IMR-90 (cell line): Measurements from ENCODE around the gene MUC6. TPM values are rescaled to one million over a fixed set of nuclear protein-coding genes. Genes with fewer than 3 reads are reported as not detected.

ENCODE experiments used
- ATAC-seq: fragments of 200-7000 bp; cut with Tn5 transposase; 2 replicates; pipeline ENCODE4 v1.9.1; 2020; ENCODE audit warnings: low read depth, mild to moderate bottlenecking, moderate library complexity
- BruUV-seq: library from RNA; stranded (reverse); fragments of 400-500 nt; replicated peaks from 2 replicates; lab custom pipeline; 2021; lab: Mats Ljungman, UMichigan
- CTCF ChIA-PET: fragments of 300-600 bp; formaldehyde crosslinking; extraction: SDS; loops from one replicate; lab custom pipeline; 2021; ENCODE audit warnings: antibody characterized with exemption; lab: Yijun Ruan, JAX
- POLR2A ChIA-PET: fragments of 300-600 bp; sonication (Branson Sonifier 250); formaldehyde crosslinking; loops from one replicate; lab custom pipeline; 2022; ENCODE audit warnings: antibody characterized with exemption; ENCODE audit not compliant: unreplicated experiment; lab: Charles Lee
- DNase-seq: peaks from one replicate; pipeline ENCODE4 v3.0.0; 2013
- H2AFZ ChIP-seq: replicated peaks from 2 replicates; pipeline ENCODE3; 2013; ENCODE audit warnings: low read length, mild to moderate bottlenecking; ENCODE audit not compliant: poor library complexity
- H2AK5ac ChIP-seq: 2 replicates; pipeline ENCODE4 v1.6.1; 2013; ENCODE audit warnings: low read depth, low read length, inconsistent platforms
- H2AK9ac ChIP-seq: replicated peaks from 2 replicates; pipeline ENCODE3; 2013; ENCODE audit warnings: mild to moderate bottlenecking, low read depth, low read length, moderate library complexity; ENCODE audit not compliant: poor library complexity
- H2BK120ac ChIP-seq: 2 replicates; pipeline ENCODE4 v1.6.1; 2013; ENCODE audit warnings: low read depth, low read length, inconsistent platforms
- H2BK15ac ChIP-seq: 3 replicates; pipeline ENCODE4 v1.6.1; 2013; ENCODE audit warnings: low read depth, low read length, inconsistent platforms
- H2BK20ac ChIP-seq: 2 replicates; pipeline ENCODE4 v1.6.1; 2013; ENCODE audit warnings: low read depth, mild to moderate bottlenecking, inconsistent platforms, low read length, moderate library complexity
- H2BK5ac ChIP-seq: 2 replicates; pipeline ENCODE4 v1.6.1; 2013; ENCODE audit warnings: mild to moderate bottlenecking, low read depth, low read length, inconsistent platforms; ENCODE audit not compliant: poor library complexity, severe bottlenecking
- H3K14ac ChIP-seq: replicated peaks from 2 replicates; pipeline ENCODE4 v1.6.1; 2013; ENCODE audit warnings: low read depth, low read length, inconsistent platforms
- H3K18ac ChIP-seq: 2 replicates; pipeline ENCODE4 v1.6.1; 2013; ENCODE audit warnings: low read depth, low read length, control low read depth
- H3K23ac ChIP-seq: 2 replicates; pipeline ENCODE4 v1.6.1; 2013; ENCODE audit warnings: low read depth, low read length, inconsistent platforms
- H3K27ac ChIP-seq: 2 replicates; pipeline ENCODE4 v1.5.1; 2013; ENCODE audit warnings: mild to moderate bottlenecking, control low read depth, low read length; ENCODE audit not compliant: insufficient read depth
- H3K27me3 ChIP-seq: 2 replicates; pipeline ENCODE4 v1.6.1; 2013; ENCODE audit warnings: low read length; ENCODE audit not compliant: control insufficient read depth, insufficient read depth
- H3K36me3 ChIP-seq: 2 replicates; pipeline ENCODE4 v1.6.1; 2013; ENCODE audit warnings: low read length, mixed read lengths; ENCODE audit not compliant: control insufficient read depth, insufficient read depth
- H3K4ac ChIP-seq: 2 replicates; pipeline ENCODE4 v1.6.1; 2013; ENCODE audit warnings: low read depth, low read length, inconsistent platforms
- H3K4me1 ChIP-seq: 2 replicates; pipeline ENCODE4 v1.6.1; 2013; ENCODE audit warnings: low read length, mixed read lengths; ENCODE audit not compliant: control insufficient read depth, insufficient read depth
- H3K4me2 ChIP-seq: 2 replicates; pipeline ENCODE4 v1.6.1; 2013; ENCODE audit warnings: low read depth, mild to moderate bottlenecking, control low read depth, low read length, moderate library complexity
- H3K4me3 ChIP-seq: 2 replicates; pipeline ENCODE4 v1.5.1; 2013; ENCODE audit warnings: low read depth, mild to moderate bottlenecking, control low read depth, low read length, moderate library complexity; ENCODE audit not compliant: insufficient read depth
- H3K56ac ChIP-seq: 2 replicates; pipeline ENCODE4 v1.6.1; 2013; ENCODE audit warnings: low read length, inconsistent platforms; ENCODE audit not compliant: insufficient read depth; ENCODE audit errors: extremely low read depth
- H3K79me1 ChIP-seq, 2 experiments: 2 replicates each; pipeline ENCODE4 v1.6.1; 2013; ENCODE audit warnings: low read length in 2 of 2, inconsistent platforms in 1 of 2, low read depth in 1 of 2
- H3K9ac ChIP-seq: 2 replicates; pipeline ENCODE4 v1.6.1; 2013; ENCODE audit warnings: low read depth, low read length, control low read depth
- H3K9me1 ChIP-seq: 2 replicates; pipeline ENCODE4 v1.6.1; 2013; ENCODE audit warnings: low read length, inconsistent platforms; ENCODE audit not compliant: insufficient read depth
- H3K9me3 ChIP-seq: 2 replicates; pipeline ENCODE4 v1.6.1; 2013; ENCODE audit warnings: low read length; ENCODE audit not compliant: control insufficient read depth, insufficient read depth
- H4K20me1 ChIP-seq: 2 replicates; pipeline ENCODE4 v1.6.1; 2013; ENCODE audit warnings: low read length, inconsistent platforms; ENCODE audit not compliant: insufficient read depth
- H4K5ac ChIP-seq: 2 replicates; pipeline ENCODE4 v1.6.1; 2013; ENCODE audit warnings: mild to moderate bottlenecking, low read depth, low read length, control low read depth
- H4K8ac ChIP-seq, 2 experiments: 2 replicates each; pipeline ENCODE4 v1.6.1; 2013; ENCODE audit warnings: low read depth in 2 of 2, low read length in 2 of 2, control low read depth in 1 of 2, inconsistent platforms in 1 of 2
- H4K91ac ChIP-seq: 2 replicates; pipeline ENCODE4 v1.6.1; 2013; ENCODE audit warnings: low read depth, low read length, inconsistent platforms; ENCODE audit not compliant: insufficient read depth
- BHLHE40 ChIP-seq: fragments of 150-350 bp; IDR thresholded peaks from 2 replicates; pipeline ENCODE4 v1.6.1; 2016; ENCODE audit warnings: mild to moderate bottlenecking, low read depth, low read length
- CEBPB ChIP-seq: IDR thresholded peaks from 2 replicates; pipeline ENCODE4 v1.6.1; 2012; ENCODE audit warnings: low read depth, low read length, improper control_type of control experiment
- CHD1 ChIP-seq: IDR thresholded peaks from 2 replicates; pipeline ENCODE4 v1.6.1; 2012; ENCODE audit warnings: low read depth, low read length, improper control_type of control experiment
- FOS ChIP-seq: fragments of 150-350 bp; IDR thresholded peaks from 2 replicates; pipeline ENCODE4 v1.6.1; 2016; ENCODE audit warnings: low read depth, low read length
- MAFK ChIP-seq: IDR thresholded peaks from 2 replicates; pipeline ENCODE4 v1.6.1; 2012; ENCODE audit warnings: low read depth, low read length, improper control_type of control experiment
- MAZ ChIP-seq: IDR thresholded peaks from 2 replicates; pipeline ENCODE4 v1.6.1; 2012; ENCODE audit warnings: low read depth, mild to moderate bottlenecking, low read length, improper control_type of control experiment, moderate library complexity, borderline replicate concordance
- MXI1 ChIP-seq: IDR thresholded peaks from 2 replicates; pipeline ENCODE4 v1.6.1; 2012; ENCODE audit warnings: low read depth, mild to moderate bottlenecking, low read length, moderate library complexity, borderline replicate concordance
- NFE2L2 ChIP-seq: fragments of 150-350 bp; IDR thresholded peaks from 2 replicates; pipeline ENCODE4 v1.6.1; 2016; ENCODE audit warnings: low read depth, mild to moderate bottlenecking, low read length
- POLR2A ChIP-seq: IDR thresholded peaks from 2 replicates; pipeline ENCODE4 v1.6.1; 2012; ENCODE audit warnings: mild to moderate bottlenecking, low read depth, low read length
- RAD21 ChIP-seq: IDR thresholded peaks from 2 replicates; pipeline ENCODE4 v1.6.1; 2012; ENCODE audit warnings: low read length, improper control_type of control experiment
- RCOR1 ChIP-seq: IDR thresholded peaks from 2 replicates; pipeline ENCODE4 v1.6.1; 2012; ENCODE audit warnings: mild to moderate bottlenecking, low read length, improper control_type of control experiment; ENCODE audit not compliant: insufficient replicate concordance
- RFX5 ChIP-seq: IDR thresholded peaks from 2 replicates; pipeline ENCODE4 v1.8.0; 2012; ENCODE audit warnings: low read depth, mild to moderate bottlenecking, low read length, moderate library complexity
- WGBS, 2 experiments: methylation state at CpG; one replicate each; pipeline versions ENCODE4 v1.1.5 to v1.1.7; 2013; ENCODE audit warnings: missing lambda C conversion rate in 2 of 2; ENCODE audit not compliant: insufficient read length in 1 of 2; ENCODE audit errors: extremely low coverage in 2 of 2; 5-methylcytosine and 5-hydroxymethylcytosine counted together
- dilution Hi-C: fragments of 300-500 bp; cut with HindIII; formaldehyde crosslinking; loops from one replicate; pipeline ENCODE4 v1.14.3; 2018; ENCODE audit warnings: low sequenced_read_pairs; ENCODE audit not compliant: unreplicated experiment
- in situ Hi-C: fragments of 300-500 bp; cut with MboI; formaldehyde crosslinking; loops from 3 replicates; pipeline ENCODE4 v1.14.3; 2019; ENCODE audit warnings: low sequenced_read_pairs, inconsistent platforms, mixed read lengths
- intact Hi-C: fragments of 100-400 bp; cut with micrococcal nuclease; formaldehyde crosslinking; loops from 2 replicates; pipeline ENCODE4 v1.10.0; 2022
- polyA plus RNA-seq, 3 experiments: library from polyadenylated mRNA; depleted of rRNA; stranded (reverse); fragments of >200 nt; gene quantifications; 2 replicates each; pipeline ENCODE4 v1.2.3, GENCODE V29; 2012; ENCODE audit warnings: low replicate concordance in 1 of 3
- total RNA-seq: library from RNA; depleted of rRNA; stranded (reverse); fragments of >200 nt; gene quantifications from 2 replicates; pipeline ENCODE4 v1.2.3, GENCODE V29; 2012
- TF ChIP-seq, protein P1 (sequence below): fragments of 150-350 bp; IDR thresholded peaks from 2 replicates; pipeline ENCODE4 v1.6.1; 2016; ENCODE audit warnings: low read depth, mild to moderate bottlenecking, low read length, moderate library complexity, borderline replicate concordance

Gene MUC6
- total and polyA plus RNA-seq, 2 of the 4 experiments (the other 2 are of a cell fraction) = not detected

DNA sequence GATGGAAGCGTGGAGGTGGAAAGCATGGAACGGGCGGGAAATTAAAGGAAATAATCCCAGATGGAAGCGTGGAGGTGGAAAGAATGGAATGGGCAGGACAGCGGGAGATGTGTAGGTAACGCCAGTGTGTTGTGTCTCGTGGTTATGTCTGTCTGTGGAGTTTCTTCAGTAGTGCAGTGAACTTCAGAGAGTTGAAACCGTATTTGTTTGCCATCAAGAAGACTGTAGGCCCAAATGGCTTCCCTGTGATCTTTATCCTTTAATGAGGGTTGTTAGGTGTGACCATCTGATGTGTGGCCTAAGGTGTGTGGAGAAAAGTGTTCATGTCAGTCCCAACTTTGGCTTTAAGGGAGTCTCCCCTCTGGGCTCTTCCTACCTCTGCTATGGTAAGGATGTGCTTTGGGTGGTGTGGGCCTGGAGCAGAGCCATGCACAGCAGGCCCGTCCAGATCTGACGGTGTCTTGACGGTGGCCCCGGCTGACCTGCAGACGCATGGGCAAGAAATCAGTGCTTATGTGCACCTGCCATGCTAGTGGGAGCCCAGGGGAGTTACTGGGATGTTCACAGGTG lies 71.2 kb downstream of the MUC6 start (continued):
- TF ChIP-seq RAD21 = no peak
- TF ChIP-seq MAFK = no peak
- TF ChIP-seq, protein P1, sequence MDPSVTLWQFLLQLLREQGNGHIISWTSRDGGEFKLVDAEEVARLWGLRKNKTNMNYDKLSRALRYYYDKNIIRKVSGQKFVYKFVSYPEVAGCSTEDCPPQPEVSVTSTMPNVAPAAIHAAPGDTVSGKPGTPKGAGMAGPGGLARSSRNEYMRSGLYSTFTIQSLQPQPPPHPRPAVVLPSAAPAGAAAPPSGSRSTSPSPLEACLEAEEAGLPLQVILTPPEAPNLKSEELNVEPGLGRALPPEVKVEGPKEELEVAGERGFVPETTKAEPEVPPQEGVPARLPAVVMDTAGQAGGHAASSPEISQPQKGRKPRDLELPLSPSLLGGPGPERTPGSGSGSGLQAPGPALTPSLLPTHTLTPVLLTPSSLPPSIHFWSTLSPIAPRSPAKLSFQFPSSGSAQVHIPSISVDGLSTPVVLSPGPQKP = no peak
- no peak for TF ChIP-seq POLR2A
- no peak for TF ChIP-seq MXI1
- TF ChIP-seq CEBPB = no peak

DNA sequence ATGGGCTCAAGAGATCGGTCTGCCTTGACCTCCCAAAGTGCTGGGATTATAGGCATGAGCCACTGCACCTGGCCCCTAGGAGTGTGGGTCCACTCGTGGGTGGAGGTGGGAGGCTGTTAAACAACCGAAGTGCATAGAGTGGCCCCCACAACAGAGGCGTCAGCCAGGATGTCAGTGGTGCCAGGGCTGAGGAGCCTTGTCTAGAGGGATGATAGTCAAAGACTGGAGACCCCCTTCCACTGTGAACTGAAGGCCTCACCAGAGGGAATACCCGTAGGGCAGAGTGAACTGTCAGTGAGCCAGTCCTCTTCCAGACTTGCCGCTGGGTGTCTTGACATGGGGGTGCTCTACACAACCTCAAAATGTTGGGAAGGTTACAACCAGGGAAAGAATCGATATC lies 72.7 kb downstream of the MUC6 start:
- POLR2A ChIA-PET = no interaction called here
- TF ChIP-seq RCOR1 = no peak
- TF ChIP-seq MAFK = no peak
- no peak for TF ChIP-seq NFE2L2
- no peak for TF ChIP-seq RAD21
- no peak for TF ChIP-seq MAZ
- TF ChIP-seq, protein P1 = no peak
- no peak for TF ChIP-seq RFX5
- TF ChIP-seq CHD1 = no peak
- TF ChIP-seq MXI1 = no peak
- no peak for TF ChIP-seq POLR2A
- no peak for TF ChIP-seq CEBPB
- TF ChIP-seq BHLHE40 = no peak
- no peak for TF ChIP-seq FOS

More for the DNA sequence above, 72.7 kb downstream of the MUC6 start:
- H4K8ac ChIP-seq = no peak overlapping the region
- no peaks in the 10 kb centered on the region for H3K27me3 ChIP-seq
- in situ Hi-C loops = no loop called here
- CTCF ChIA-PET = no interaction called here
- H3K4me3 ChIP-seq = no peak overlapping the region
- H4K20me1 ChIP-seq = peaks cover 30% of the 10 kb centered on the region
- no TSS peak for BruUV-seq
- intact Hi-C loops = no loop called here
- no peak for ATAC-seq
- H3K9me3 ChIP-seq = no peaks in the 10 kb centered on the region
- H3K14ac ChIP-seq = no peak overlapping the region
- no peak for DNase-seq
- H2AK5ac ChIP-seq = no peak overlapping the region
- dilution Hi-C loops = no loop called here
- peaks cover 6% of the 10 kb centered on the region; the same call in 1 of the 2 replicates for H3K9me1 ChIP-seq
- H4K5ac ChIP-seq = no peak overlapping the region
- H2BK15ac ChIP-seq = no peak overlapping the region
- no peak overlapping the region for H3K27ac ChIP-seq
- H3K23ac ChIP-seq = no peak overlapping the region
- H2AFZ ChIP-seq = no peak overlapping the region
- no peak overlapping the region for H2BK120ac ChIP-seq
- no peak overlapping the region for H3K9ac ChIP-seq
- no peak overlapping the region for H3K56ac ChIP-seq
- H2BK5ac ChIP-seq = no peak overlapping the region
- no peak overlapping the region for H2BK20ac ChIP-seq
- no peak overlapping the region for H3K4ac ChIP-seq
- peaks cover 31% of the 10 kb centered on the region for H3K36me3 ChIP-seq
- no peak overlapping the region for H3K4me2 ChIP-seq
- no peak overlapping the region for H4K91ac ChIP-seq
- H3K79me1 ChIP-seq = peaks cover 18 to 59% of the 10 kb centered on the region in 2 experiments
- H3K18ac ChIP-seq = no peak overlapping the region
- WGBS, 2 experiments = no CpG with 5 or more reads among the region's 7 CpGs
- H3K4me1 ChIP-seq = peaks cover 5% of the 10 kb centered on the region
- no peak overlapping the region for H2AK9ac ChIP-seq
